MCF 10A (cell line): ENCODE data around the gene PYDC1. TPM values are rescaled to one million over a fixed set of nuclear protein-coding genes. Genes with fewer than 3 reads are reported as not detected.

Source experiments
- BruUV-seq: library from RNA; stranded (reverse); fragments of 400-500 nt; replicated peaks from 2 replicates; lab custom pipeline; 2021; lab: Mats Ljungman, UMichigan
- CTCF ChIA-PET: fragments of 300-600 bp; sonication (Branson Sonifier 250); formaldehyde crosslinking; extraction: SDS; loops from one replicate; lab custom pipeline; 2021; ENCODE audit warnings: antibody characterized with exemption, inconsistent platforms; lab: Yijun Ruan, JAX
- POLR2A ChIA-PET: fragments of 300-600, 350-650 bp; sonication (Branson Sonifier 250); formaldehyde crosslinking; extraction: SDS; loops from one replicate; lab custom pipeline; 2020; ENCODE audit warnings: antibody characterized with exemption, inconsistent platforms; lab: Yijun Ruan, JAX
- DNase-seq: peaks from one replicate; pipeline ENCODE4 v3.0.0-alpha.2; 2018; ENCODE audit not compliant: unreplicated experiment
- H3K27ac Mint-ChIP-seq: one replicate; pipeline ENCODE4 v1.8.0; 2022; ENCODE audit warnings: mild to moderate bottlenecking, low read depth, mixed read lengths; ENCODE audit not compliant: unreplicated experiment
- H3K27me3 Mint-ChIP-seq: one replicate; pipeline ENCODE4 v1.8.0; 2022; ENCODE audit warnings: mixed read lengths; ENCODE audit not compliant: insufficient read depth, unreplicated experiment
- H3K36me3 Mint-ChIP-seq: one replicate; pipeline ENCODE4 v1.8.0; 2022; ENCODE audit warnings: mild to moderate bottlenecking, moderate library complexity, mixed read lengths; ENCODE audit not compliant: insufficient read depth, unreplicated experiment
- H3K4me1 Mint-ChIP-seq: one replicate; pipeline ENCODE4 v1.8.0; 2022; ENCODE audit warnings: mixed read lengths; ENCODE audit not compliant: insufficient read depth, unreplicated experiment
- H3K4me3 Mint-ChIP-seq: one replicate; pipeline ENCODE4 v1.8.0; 2022; ENCODE audit warnings: mild to moderate bottlenecking, moderate library complexity, mixed read lengths; ENCODE audit not compliant: unreplicated experiment
- H3K9me3 Mint-ChIP-seq: one replicate; pipeline ENCODE4 v1.8.0; 2022; ENCODE audit warnings: mixed read lengths; ENCODE audit not compliant: unreplicated experiment
- CTCF ChIP-seq: fragments of 200-600 bp; IDR thresholded peaks from one replicate; pipeline ENCODE4 v1.8.0; 2022; ENCODE audit warnings: antibody characterized with exemption, mild to moderate bottlenecking; ENCODE audit not compliant: unreplicated experiment
- intact Hi-C: fragments of 100-400 bp; cut with micrococcal nuclease; formaldehyde crosslinking; loops from 2 replicates; pipeline ENCODE4 v1.14.1; 2022
- total RNA-seq: library from RNA; stranded (reverse); gene quantifications from 2 replicates; pipeline ENCODE4 v1.2.3, GENCODE V29; 2022

The PYDC1 gene
- total RNA-seq, 1 experiment from 2014 or later: not detected

GRCh38 chr16:31190061-31190460 lies 26.9 kb downstream of the PYDC1 start:
- Mint-ChIP-seq H3K36me3 (peaks cover 100% of the 10 kb centered on the region), H3K4me1 (peaks cover 8% of the 10 kb centered on the region), H3K4me3 (no peak overlapping the region), H3K27me3 (no peaks in the 10 kb centered on the region), H3K27ac (peak overlapping the region; percentile 54), H3K9me3 (no peaks in the 10 kb centered on the region)
- ChIA-PET CTCF (interaction anchor here (0.6 to 1.0 kb wide), 5 partner anchors 10 to 48 kb away, joined by 3 to 4 read pairs (median 3); partner anchors contain the start of gene PYCARD), POLR2A (interaction anchor here (0.9 to 2.7 kb wide), 2 partner anchors 10 to 21 kb away, joined by 3 to 22 read pairs; partner anchors contain the start of gene FUS)
- intact Hi-C loops: no loop called here
- BruUV-seq: no TSS peak
- no peak for TF ChIP-seq CTCF
- DNase-seq: no peak

- Mint-ChIP-seq H3K36me3 (peaks cover 100% of the 10 kb centered on the region), H3K4me1 (peaks cover 8% of the 10 kb centered on the region), H3K9me3 (no peaks in the 10 kb centered on the region), H3K27ac (peak overlapping the region; percentile 27), H3K4me3 (no peak overlapping the region), H3K27me3 (no peaks in the 10 kb centered on the region)
- CTCF ChIA-PET: interaction anchor here (0.9 to 1.0 kb wide), 3 partner anchors 11 to 47 kb away, joined by 3 to 4 read pairs (median 3); no protein-coding TSS in a partner anchor
- POLR2A ChIA-PET: interaction anchor here (0.9 to 2.7 kb wide), 2 partner anchors 9 to 22 kb away, joined by 3 to 22 read pairs; partner anchors contain the start of gene FUS
- no TSS peak for BruUV-seq
- TF ChIP-seq CTCF: no peak
- DNase-seq: no peak
- intact Hi-C loops: loop anchor here (10.0 kb wide), 1 partner anchor 505 kb away; no protein-coding TSS in a partner anchor
These were observed 27.5 kb downstream of the PYDC1 start for GRCh38 chr16:31189412-31189778.

GRCh38 chr16:31188450-31189411 lies 28.2 kb downstream of the PYDC1 start:
- DNase-seq: no peak
- BruUV-seq: no TSS peak
- Mint-ChIP-seq H3K36me3 (peaks cover 100% of the 10 kb centered on the region), H3K27me3 (no peaks in the 10 kb centered on the region), H3K4me3 (no peak overlapping the region), H3K27ac (peak overlapping the region; percentile 27), H3K4me1 (peaks cover 12% of the 10 kb centered on the region), H3K9me3 (no peaks in the 10 kb centered on the region)
- intact Hi-C loops: loop anchor here (10.0 kb wide), 1 partner anchor 506 kb away; no protein-coding TSS in a partner anchor
- ChIA-PET POLR2A (interaction anchor here (0.9 to 2.7 kb wide), 2 partner anchors 9 to 23 kb away, joined by 3 to 22 read pairs; partner anchors contain the start of gene FUS), CTCF (interaction anchor here (0.9 to 1.0 kb wide), 2 partner anchors 12 to 41 kb away, joined by 3 to 4 read pairs; no protein-coding TSS in a partner anchor)
- TF ChIP-seq CTCF: no peak

GRCh38 chr16:31187808-31188189 lies 29.1 kb downstream of the PYDC1 start:
- no peaks in the 10 kb centered on the region for H3K27me3 Mint-ChIP-seq
- DNase-seq: no peak
- TF ChIP-seq CTCF: no peak
- H3K9me3 Mint-ChIP-seq: no peaks in the 10 kb centered on the region
- ChIA-PET POLR2A (no interaction called here), CTCF (interaction anchor here (0.6 kb wide), 1 partner anchor 52 kb away, joined by 3 read pairs; no protein-coding TSS in a partner anchor)
- peaks cover 21% of the 10 kb centered on the region for H3K4me1 Mint-ChIP-seq
- H3K27ac Mint-ChIP-seq: no peak overlapping the region
- H3K4me3 Mint-ChIP-seq: no peak overlapping the region
- H3K36me3 Mint-ChIP-seq: peaks cover 100% of the 10 kb centered on the region
- no TSS peak for BruUV-seq
- intact Hi-C loops: loop anchor here (10.0 kb wide), 1 partner anchor 507 kb away; no protein-coding TSS in a partner anchor
